Caco-2 (cell line): ENCODE data around the gene DDX28. TPM values are rescaled to one million over a fixed set of nuclear protein-coding genes. Genes with fewer than 3 reads are reported as not detected.
"Not testable (repeated sequence)": the region's sequence is repeated elsewhere in the genome, so short reads cannot be mapped to it uniquely, and the experiment has no call there.

Experiments used
- BruUV-seq: library from RNA; stranded (reverse); fragments of 400-500 nt; replicated peaks from 2 replicates; lab custom pipeline; 2021; lab: Mats Ljungman, UMichigan
- CTCF ChIA-PET: fragments of 300-600 bp; sonication (Branson Sonifier 250); formaldehyde crosslinking; loops from one replicate; lab custom pipeline; 2022; ENCODE audit warnings: antibody characterized with exemption; lab: Charles Lee
- POLR2A ChIA-PET: fragments of 300-600 bp; sonication (Branson Sonifier 250); formaldehyde crosslinking; loops from one replicate; lab custom pipeline; 2022; ENCODE audit warnings: antibody characterized with exemption; lab: Charles Lee
- DNase-seq, 2 experiments: peaks; one replicate each; pipeline versions ENCODE4 v3.0.0 to v3.0.0-alpha.2; 2020 to 2022
- H3K27me3 ChIP-seq: replicated peaks from 2 replicates; pipeline ENCODE4 v1.6.0; 2011; ENCODE audit warnings: low read length; ENCODE audit not compliant: control insufficient read depth, insufficient read depth
- H3K36me3 ChIP-seq: 2 replicates; pipeline ENCODE4 v1.5.1; 2011; ENCODE audit warnings: low read length; ENCODE audit not compliant: control insufficient read depth, insufficient read depth
- H3K4me1 ChIP-seq: fragments of 250-450 bp; sonication (Bioruptor Pico); 2 replicates; pipeline ENCODE4 v1.5.1; 2020; ENCODE audit warnings: mild to moderate bottlenecking
- H3K4me3 ChIP-seq: 2 replicates; pipeline ENCODE4 v1.5.1; 2011; ENCODE audit warnings: low read depth, mild to moderate bottlenecking, control low read depth, low read length
- H3K9me3 ChIP-seq: fragments of 250-450 bp; sonication (Bioruptor Pico); 2 replicates; pipeline ENCODE4 v1.5.1; 2020; ENCODE audit warnings: mild to moderate bottlenecking, moderate library complexity
- H3K27ac Mint-ChIP-seq: one replicate; pipeline ENCODE4 v1.8.0; 2022; ENCODE audit warnings: mixed read lengths; ENCODE audit not compliant: unreplicated experiment
- H3K27me3 Mint-ChIP-seq: one replicate; pipeline ENCODE4 v1.8.0; 2022; ENCODE audit warnings: mixed read lengths; ENCODE audit not compliant: insufficient read depth, unreplicated experiment
- H3K36me3 Mint-ChIP-seq: one replicate; pipeline ENCODE4 v1.8.0; 2022; ENCODE audit warnings: mild to moderate bottlenecking, mixed read lengths; ENCODE audit not compliant: insufficient read depth, unreplicated experiment
- H3K4me1 Mint-ChIP-seq: one replicate; pipeline ENCODE4 v1.8.0; 2022; ENCODE audit warnings: low read depth, mixed read lengths; ENCODE audit not compliant: unreplicated experiment
- H3K4me3 Mint-ChIP-seq: one replicate; pipeline ENCODE4 v1.8.0; 2022; ENCODE audit warnings: mild to moderate bottlenecking, moderate library complexity, mixed read lengths; ENCODE audit not compliant: unreplicated experiment
- H3K9me3 Mint-ChIP-seq: one replicate; pipeline ENCODE4 v1.8.0; 2022; ENCODE audit warnings: mixed read lengths; ENCODE audit not compliant: unreplicated experiment
- CTCF ChIP-seq, 2 experiments: fragments of 200-600 bp in 1 of 2; IDR thresholded peaks; 1 replicate in 1 of 2; 2 replicates in 1 of 2; pipeline versions ENCODE4 v1.5.1 to v1.8.0; 2011 to 2022; ENCODE audit warnings: antibody characterized with exemption in 1 of 2, control low read depth in 1 of 2, inconsistent platforms in 1 of 2, low read depth in 1 of 2, low read length in 1 of 2, mild to moderate bottlenecking in 1 of 2, moderate library complexity in 1 of 2; ENCODE audit not compliant: insufficient read depth in 1 of 2, severe bottlenecking in 1 of 2, unreplicated experiment in 1 of 2
- intact Hi-C: fragments of 100-400 bp; cut with micrococcal nuclease; formaldehyde crosslinking; loops from one replicate; pipeline ENCODE4 v1.10.0; 2022; ENCODE audit not compliant: unreplicated experiment
- total RNA-seq: library from RNA; stranded (reverse); gene quantifications from 2 replicates; pipeline ENCODE4 v1.2.3, GENCODE V29; 2022

DDX28 gene
- total RNA-seq, 1 experiment from 2014 or later = 17.1 TPM

DNA sequence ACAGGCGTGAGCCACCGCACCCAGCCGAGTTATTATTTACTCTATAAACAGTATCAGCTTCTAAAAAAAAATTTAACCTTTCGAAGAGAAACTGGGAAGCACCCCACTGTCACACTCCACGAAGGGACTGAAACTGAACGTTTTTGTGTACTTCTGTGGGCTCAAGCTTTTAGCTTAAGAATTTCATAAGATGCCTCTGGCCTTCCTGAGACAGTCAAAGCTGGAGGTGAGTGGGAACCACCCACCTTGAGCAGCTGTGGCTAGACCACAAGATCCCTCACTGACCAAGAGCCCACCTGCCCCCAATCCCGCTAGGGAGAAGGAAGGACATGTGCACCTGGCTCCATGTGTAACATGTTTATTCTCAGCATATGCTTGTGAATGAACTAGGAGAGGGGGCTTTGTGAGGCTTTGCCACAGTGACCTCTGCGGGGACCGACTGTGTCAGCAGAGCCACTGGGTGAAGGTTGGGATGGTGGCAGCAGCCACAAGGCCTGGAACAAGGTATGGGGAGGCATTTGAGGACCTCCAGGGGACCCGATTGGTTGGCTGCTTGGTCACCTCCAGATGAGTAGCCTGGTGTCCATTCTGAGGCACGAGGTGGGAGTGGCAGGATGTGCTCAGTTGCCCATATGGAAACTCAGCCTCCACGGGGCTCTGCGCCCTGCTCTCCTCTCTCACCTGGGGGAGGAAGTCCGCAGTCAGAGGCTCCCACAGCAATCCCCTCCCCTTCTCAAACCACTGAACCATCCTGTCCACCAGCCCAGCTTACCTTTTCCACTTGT, 47.5 kb downstream of the DDX28 start:
- H3K27me3 ChIP-seq = no peaks in the 10 kb centered on the region
- no peak overlapping the region for H3K4me3 ChIP-seq
- H3K27ac Mint-ChIP-seq = no peak overlapping the region
- H3K4me3 Mint-ChIP-seq = no peak overlapping the region
- ChIA-PET CTCF (no interaction called here), POLR2A (no interaction called here)
- no peaks in the 10 kb centered on the region for H3K4me1 ChIP-seq
- no peaks in the 10 kb centered on the region for H3K9me3 ChIP-seq
- no peaks in the 10 kb centered on the region for H3K27me3 Mint-ChIP-seq
- no peaks in the 10 kb centered on the region for H3K9me3 Mint-ChIP-seq
- H3K36me3 Mint-ChIP-seq = no peaks in the 10 kb centered on the region
- TF ChIP-seq CTCF (IDR thresholded peaks at IDR 0.05; ENCODE audit: insufficient read depth in 1 of 2, low read depth in 1 of 2, low read length in 1 of 2, severe bottlenecking in 1 of 2, unreplicated experiment in 1 of 2) = no peak
- intact Hi-C loops = no loop called here
- H3K36me3 ChIP-seq = no peaks in the 10 kb centered on the region
- H3K4me1 Mint-ChIP-seq = no peaks in the 10 kb centered on the region
- no peak for DNase-seq
- no TSS peak for BruUV-seq

DNA sequence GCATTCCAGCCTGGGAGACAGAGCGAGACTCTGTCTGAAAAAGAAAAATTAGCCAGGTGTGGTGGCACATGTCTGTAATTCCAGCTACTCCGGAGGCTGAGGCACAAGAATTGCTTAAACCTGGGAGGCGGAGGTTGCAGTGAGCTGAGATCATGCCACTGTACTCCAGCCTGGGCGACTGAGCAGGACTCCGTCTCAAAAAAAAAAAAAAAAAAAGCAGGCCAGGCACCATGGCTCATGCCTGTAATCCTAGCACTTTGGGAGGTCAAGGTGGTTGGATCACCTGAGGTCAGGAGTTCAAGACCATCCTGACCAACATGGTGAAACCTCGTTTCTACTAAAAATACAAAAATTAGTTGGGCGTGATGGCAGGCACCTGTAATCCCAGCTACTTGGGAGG, 50.7 kb downstream of the DDX28 start:
- H3K4me3 ChIP-seq, DNase-seq, H3K9me3 Mint-ChIP-seq, BruUV-seq, H3K36me3 ChIP-seq, H3K27ac Mint-ChIP-seq, H3K27me3 ChIP-seq, H3K4me1 ChIP-seq, H3K4me3 Mint-ChIP-seq, H3K9me3 ChIP-seq, intact Hi-C loops, H3K27me3 Mint-ChIP-seq, POLR2A ChIA-PET: not testable (repeated sequence)
- Mint-ChIP-seq H3K4me1 (peaks cover 11% of the 10 kb centered on the region), H3K36me3 (peaks cover 12% of the 10 kb centered on the region)
- CTCF ChIA-PET = interaction anchor here (0.7 kb wide), 1 partner anchor 258 kb away, joined by 3 read pairs; no protein-coding TSS in a partner anchor

DNA sequence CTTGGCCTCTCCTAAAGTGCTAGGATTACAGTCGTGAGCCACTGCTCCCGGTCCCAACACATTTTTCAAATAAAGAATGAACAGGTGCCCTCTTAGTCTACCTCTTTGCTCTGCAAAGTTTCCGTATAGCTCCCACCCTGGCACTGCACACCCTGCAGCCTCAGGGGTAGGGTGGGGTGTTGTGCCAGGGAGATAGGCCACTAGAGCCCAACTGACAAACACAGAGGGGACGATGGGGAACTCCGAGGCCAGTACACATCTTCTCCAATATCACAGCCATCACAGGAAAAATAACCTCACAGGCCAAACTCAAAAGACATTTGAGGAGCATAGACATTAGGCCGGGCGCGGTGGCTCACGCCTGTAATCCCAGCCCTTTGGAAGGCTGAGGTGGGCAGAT, 51.9 kb downstream of the DDX28 start:
- Mint-ChIP-seq H3K36me3 (peaks cover 18% of the 10 kb centered on the region), H3K4me3 (no peak overlapping the region), H3K27me3 (no peaks in the 10 kb centered on the region), H3K9me3 (no peaks in the 10 kb centered on the region), H3K27ac (no peak overlapping the region), H3K4me1 (peaks cover 22% of the 10 kb centered on the region)
- BruUV-seq = no TSS peak
- no peaks in the 10 kb centered on the region for H3K9me3 ChIP-seq
- ChIA-PET CTCF (no interaction called here), POLR2A (no interaction called here)
- H3K36me3 ChIP-seq = no peaks in the 10 kb centered on the region; the same call in 1 of the 2 replicates
- TF ChIP-seq CTCF (IDR thresholded peaks at IDR 0.05; ENCODE audit: insufficient read depth in 1 of 2, low read depth in 1 of 2, low read length in 1 of 2, severe bottlenecking in 1 of 2, unreplicated experiment in 1 of 2) = no peak
- intact Hi-C loops = no loop called here
- no peaks in the 10 kb centered on the region for H3K27me3 ChIP-seq
- peaks cover 21% of the 10 kb centered on the region for H3K4me1 ChIP-seq
- H3K4me3 ChIP-seq = no peak overlapping the region
- no peak for DNase-seq

Other genes with a start within 250 kb of the DDX28 start
- gene RANBP10, start 216.7 kb downstream of the DDX28 start, total RNA-seq = 21.8 and 23.8 TPM in 2 replicates
- gene TSNAXIP1, start 216.3 kb downstream of the DDX28 start, total RNA-seq = 0.84 and 0.91 TPM in 2 replicates
- gene THAP11, start 180.9 kb downstream of the DDX28 start, total RNA-seq = 46.8 and 50.5 TPM in 2 replicates
- gene NUTF2, start 176.3 kb downstream of the DDX28 start, total RNA-seq = 239 and 245 TPM in 2 replicates
- gene CENPT, start 175.5 kb downstream of the DDX28 start, total RNA-seq = 70.9 and 80.1 TPM in 2 replicates
- gene EDC4, start 150.2 kb downstream of the DDX28 start, total RNA-seq = 124 and 139 TPM in 2 replicates
- gene NRN1L, start 138.3 kb downstream of the DDX28 start, total RNA-seq = 0.93 TPM in 1 of 2 replicates, not detected in the other
- 35.1 and 41.3 TPM in 2 replicates for gene PSKH1, start 130.0 kb downstream of the DDX28 start, total RNA-seq
- 0.66 and 2.3 TPM in 2 replicates for gene CTRL, start 91.4 kb downstream of the DDX28 start, total RNA-seq
- 26.9 and 31.6 TPM in 2 replicates for gene PSMB10, start 86.4 kb downstream of the DDX28 start, total RNA-seq
- 26.3 and 33.3 TPM in 2 replicates for gene LCAT, start 79.1 kb downstream of the DDX28 start, total RNA-seq
- 97.0 and 107 TPM in 2 replicates for gene SLC12A4, start 54.6 kb downstream of the DDX28 start, total RNA-seq
- not detected in 2 replicates for gene DPEP3, start 42.7 kb downstream of the DDX28 start, total RNA-seq
- not detected in 2 replicates for gene DPEP2, start 23.7 kb downstream of the DDX28 start, total RNA-seq
- not detected in 2 replicates for gene DPEP2NB, start 7.3 kb downstream of the DDX28 start, total RNA-seq
- gene DUS2, start 52 bp upstream of the DDX28 start, total RNA-seq = 33.6 and 37.4 TPM in 2 replicates
- gene NFATC3, start 62.1 kb upstream of the DDX28 start, total RNA-seq = 40.0 and 43.9 TPM in 2 replicates
- gene ESRP2, start 212.9 kb upstream of the DDX28 start, total RNA-seq = 109 and 110 TPM in 2 replicates
- gene PLA2G15, start 222.1 kb upstream of the DDX28 start, total RNA-seq = 33.2 and 33.4 TPM in 2 replicates
- 236 and 267 TPM in 2 replicates for gene SLC7A6, start 241.3 kb upstream of the DDX28 start, total RNA-seq